ENCODE data around the gene SH3BP5L.

The SH3BP5L gene

DNA sequence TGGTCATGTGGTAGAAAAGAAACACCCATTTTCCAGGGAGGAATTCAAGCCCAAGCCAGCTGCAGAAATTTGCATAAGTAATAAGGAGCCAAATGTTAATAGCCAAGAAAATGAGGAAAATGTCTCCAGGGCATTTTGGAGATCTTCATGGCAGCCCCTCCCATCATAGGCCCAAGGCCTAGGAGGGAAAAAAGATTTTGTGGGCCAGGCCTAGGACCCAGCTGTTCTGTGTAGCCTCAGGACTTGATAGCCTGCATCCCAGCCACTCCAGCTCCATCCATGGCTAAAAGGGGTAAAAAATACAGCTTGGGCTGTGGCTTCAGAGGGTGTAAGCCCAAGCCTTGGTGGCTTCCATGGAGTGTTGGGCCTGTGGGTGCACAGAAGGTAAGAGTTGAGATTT lies 48.7 kb downstream of the SH3BP5L start:
- DNase-seq (ENCODE audit: low read depth) = no peak

DNA sequence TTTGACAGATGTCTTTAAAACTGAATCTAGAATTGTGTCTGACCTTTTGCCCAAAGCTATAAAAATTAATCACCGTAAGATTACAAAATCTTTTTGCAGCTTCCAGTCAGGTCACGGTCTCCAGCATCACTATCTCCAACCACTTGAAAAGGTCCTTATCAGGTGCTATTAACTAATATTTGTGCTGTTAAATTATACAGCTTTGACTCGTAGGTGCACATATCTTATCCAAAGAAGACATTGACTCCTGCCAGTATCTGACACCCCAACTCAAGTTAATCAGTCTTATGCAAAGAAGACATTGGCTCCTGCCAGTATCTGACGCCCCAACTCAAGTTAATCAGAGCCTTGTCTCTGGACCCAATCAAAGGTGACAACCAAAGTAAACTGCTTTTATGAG lies 50.3 kb downstream of the SH3BP5L start:
- DNase-seq (ENCODE audit: low read depth) = no peak
